ENCODE measurements around the gene PCSK6.

PCSK6 gene

DNA sequence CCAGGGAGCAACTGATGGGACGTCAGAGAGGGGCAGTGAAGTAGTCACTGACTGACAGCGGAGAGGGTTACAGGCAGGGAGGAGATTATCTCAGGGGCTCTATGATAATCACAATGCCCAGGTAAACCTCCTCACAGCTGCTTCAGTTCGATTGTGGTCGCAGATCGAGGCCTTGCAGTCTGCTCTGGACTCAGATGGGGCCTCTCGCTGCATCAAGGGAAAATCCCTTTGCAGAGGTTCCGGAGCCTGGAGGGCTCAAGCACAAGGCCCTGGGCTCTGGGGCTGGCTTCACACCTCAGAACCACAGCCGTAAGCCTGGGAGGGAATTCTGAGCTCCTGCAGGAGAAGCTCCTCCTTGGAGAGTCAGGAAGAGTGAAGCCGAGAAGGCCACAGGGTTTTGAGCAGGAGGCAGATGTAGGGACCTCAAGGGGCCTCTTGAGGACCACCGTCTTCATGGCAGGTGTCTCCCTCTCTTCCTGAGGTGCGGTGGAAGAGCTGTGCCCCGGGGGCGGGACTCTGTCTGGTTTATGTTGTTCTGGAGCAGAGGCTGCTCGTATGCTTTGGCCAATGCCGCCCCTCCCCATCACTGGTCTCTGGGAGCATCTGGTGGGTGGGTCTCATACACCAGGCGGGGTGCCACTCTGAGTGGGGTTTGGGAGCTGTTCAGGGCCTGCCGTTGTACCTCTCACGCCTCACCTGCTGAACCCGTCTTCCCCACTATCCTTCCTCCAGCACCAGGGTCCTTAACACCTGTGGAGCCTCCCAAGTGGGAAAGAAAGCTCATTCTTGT lies 175.0 kb downstream of the PCSK6 start:
- DNase-seq (ENCODE audit: low read depth in 1 of 2, low spot score in 1 of 2): no peak

DNA sequence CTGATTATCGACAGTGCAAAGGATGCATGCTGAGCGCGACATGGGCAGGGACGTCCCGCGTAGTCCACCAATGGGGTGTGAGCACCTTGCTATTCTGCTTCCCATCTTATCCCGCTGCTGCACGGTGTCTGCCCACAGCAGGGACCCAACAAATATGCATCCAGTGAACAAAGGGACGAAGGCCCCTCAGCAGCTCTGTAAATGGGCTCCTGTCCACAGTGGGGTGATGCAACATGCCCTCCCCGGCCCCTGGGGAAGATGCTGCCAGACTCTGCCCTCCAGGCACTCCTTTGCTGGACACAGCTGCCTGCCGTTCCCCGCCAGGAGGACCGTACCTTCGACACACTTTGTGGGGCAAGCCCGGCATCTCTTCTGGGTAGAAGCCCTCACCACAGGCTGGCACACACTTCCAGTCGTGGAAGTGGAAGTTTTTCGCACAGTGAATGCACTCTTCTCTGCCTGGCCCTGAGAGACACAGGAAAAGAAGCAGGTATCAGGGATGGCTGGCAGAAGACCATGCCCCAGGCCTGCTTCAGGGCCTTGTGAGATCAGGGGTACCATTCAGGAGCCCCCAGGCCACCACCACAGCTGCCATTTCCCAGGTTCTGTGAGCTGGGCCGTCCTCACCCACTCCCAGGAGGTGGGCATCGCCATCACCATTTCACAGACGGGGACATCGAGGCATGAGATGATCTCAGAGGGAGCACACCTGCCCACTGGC lies 176.3 kb downstream of the PCSK6 start:
- DNase-seq (ENCODE audit: low read depth in 1 of 2, low spot score in 1 of 2): no peak

DNA sequence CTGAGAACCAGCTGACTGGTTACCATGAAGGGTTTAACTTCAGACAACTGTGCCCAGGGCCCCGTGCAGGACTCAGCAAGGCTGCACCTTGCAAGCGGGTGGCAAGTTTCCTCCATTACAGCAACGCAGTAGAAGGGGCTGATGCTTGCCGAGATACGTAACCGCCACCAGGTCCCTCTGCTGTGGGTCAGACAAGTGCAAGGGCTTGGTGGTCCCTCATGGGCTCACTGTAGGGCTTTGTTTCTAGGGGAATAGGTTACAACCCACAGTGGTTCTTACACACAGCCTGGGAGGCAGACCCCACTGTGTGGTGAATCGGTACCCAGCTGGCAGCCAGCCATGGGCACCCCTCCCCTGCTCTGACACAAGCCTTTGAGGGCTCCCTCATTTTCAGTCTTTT lies 179.0 kb downstream of the PCSK6 start:
- DNase-seq (ENCODE audit: low read depth in 1 of 2, low spot score in 1 of 2): no peak

DNA sequence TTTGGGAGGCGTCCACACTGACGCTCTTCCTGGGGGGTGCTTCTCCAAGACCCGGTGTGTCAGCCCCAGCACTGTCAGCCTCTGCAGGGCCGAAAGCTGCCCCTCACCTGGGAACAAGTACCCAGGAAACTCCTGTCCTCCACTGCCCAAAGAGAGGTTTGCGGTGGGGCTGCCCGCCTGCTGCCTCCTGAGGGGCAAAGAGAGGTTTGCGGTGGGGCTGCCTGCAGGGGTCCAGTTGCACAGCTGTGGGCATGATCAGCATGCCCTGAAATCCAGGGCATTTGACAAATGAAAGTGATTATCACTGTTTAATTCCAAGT lies 179.4 kb downstream of the PCSK6 start:
- no peak for DNase-seq (ENCODE audit: low read depth in 1 of 2, low spot score in 1 of 2)

DNA sequence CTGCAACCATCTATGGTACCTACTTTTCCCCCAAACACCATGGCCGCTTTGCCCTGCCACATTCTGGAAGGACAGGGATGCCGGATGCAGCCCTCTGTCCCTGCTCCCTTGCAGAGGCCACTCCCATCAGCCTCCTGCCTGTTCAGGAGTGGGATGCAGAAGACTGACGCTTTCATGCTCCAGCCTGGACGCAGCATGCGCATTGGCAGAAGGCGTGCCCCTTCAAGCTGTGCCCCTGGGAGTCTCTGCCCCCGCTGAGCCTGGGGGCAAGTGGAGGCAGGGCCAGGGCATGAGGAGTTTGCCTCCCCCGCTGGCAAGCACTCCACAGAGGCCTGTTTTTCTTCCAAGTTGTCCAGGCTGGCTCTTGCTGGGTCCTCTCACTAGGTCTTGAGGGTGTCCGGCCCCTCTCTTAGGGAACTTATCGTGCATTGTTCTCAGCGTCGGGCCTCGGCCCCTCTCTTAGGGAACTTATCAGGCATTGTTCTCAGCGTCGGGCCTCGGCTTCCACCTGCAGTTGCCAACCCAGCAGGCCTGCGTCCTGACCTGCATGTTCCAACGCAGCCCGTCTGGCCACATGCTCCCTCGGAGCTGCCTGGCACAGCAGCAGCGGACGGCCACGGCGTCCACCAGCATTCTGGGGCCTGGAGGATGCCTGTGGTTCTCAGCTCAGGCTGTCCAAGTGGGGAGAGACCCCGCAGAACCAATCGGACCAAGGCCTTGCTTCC lies 179.9 kb downstream of the PCSK6 start:
- DNase-seq (ENCODE audit: low read depth in 1 of 2, low spot score in 1 of 2): no peak

DNA sequence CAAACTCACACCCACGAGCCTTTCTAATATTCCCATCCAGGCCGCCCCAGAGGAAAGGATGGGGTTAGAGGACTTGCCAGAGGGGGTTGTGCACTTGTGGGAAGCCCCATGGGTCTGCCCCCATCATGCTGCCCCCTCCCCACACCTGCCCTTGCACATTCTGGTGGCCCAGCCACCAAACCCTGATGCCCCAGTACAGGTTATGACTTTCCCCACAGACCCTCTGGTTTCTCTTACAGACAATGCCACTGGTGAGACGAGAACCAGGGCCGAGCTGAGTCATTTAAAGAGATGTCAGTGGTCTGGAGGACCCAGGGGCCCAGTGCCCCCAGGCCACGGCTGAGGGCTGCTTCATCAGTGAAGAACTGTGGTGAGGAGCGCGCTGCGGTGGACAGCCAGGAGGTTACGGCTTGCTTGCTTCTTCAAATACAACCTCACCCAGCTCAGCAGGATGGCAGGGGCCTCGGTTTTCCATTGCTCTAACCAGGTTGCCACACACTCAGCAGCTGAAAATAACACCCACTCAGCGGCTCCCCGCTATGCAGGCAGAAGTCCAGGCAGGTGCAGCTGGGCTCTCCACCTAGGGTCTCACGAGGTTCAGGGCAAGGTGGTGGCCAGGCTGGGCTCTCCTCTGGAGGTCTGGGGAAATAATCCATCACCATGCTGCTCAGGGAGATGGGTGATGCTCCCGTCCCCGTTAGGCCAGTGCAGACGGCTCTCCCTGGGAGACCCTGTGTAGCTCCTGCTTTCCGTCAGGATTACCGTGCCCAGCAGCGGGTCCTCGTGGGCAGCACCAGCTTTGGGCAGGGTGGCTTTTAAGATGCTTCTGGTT lies 180.7 kb downstream of the PCSK6 start:
- DNase-seq (ENCODE audit: low read depth in 1 of 2, low spot score in 1 of 2): no peak

DNA sequence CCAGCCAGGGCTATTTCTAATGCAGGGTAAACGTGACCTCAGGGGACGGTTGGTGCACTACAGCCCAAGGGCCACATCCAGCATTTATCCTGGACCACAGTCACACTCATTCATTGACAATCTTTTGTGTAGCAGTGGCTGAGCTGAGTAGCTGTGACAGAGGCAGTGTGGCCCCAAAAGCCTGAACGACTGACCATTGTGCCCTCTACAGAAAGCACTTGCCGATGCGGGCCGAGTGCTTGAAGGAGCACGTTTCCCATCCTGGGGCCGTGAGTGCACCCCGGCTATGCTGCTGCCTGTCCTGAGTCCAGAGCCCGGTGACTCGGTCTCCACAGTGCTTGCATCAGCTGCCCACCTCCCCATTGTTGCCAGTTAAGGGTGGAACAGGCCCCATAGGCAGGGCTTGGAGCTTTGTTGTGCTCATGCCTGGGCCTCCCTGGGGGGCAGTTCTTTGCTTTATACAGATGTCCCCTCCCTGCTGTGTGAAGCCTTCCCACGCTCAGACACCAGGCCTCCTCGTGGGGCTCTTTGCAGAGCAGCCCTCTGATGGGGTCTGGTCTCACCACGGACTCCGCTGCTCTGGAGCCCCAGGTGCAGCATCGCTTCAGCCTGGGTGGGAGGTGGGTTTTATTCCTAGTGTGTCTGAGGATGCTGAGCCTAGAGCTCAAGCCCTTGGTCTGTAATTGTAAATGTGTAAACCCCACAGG lies 181.5 kb downstream of the PCSK6 start:
- DNase-seq (ENCODE audit: low read depth in 1 of 2, low spot score in 1 of 2): no peak

DNA sequence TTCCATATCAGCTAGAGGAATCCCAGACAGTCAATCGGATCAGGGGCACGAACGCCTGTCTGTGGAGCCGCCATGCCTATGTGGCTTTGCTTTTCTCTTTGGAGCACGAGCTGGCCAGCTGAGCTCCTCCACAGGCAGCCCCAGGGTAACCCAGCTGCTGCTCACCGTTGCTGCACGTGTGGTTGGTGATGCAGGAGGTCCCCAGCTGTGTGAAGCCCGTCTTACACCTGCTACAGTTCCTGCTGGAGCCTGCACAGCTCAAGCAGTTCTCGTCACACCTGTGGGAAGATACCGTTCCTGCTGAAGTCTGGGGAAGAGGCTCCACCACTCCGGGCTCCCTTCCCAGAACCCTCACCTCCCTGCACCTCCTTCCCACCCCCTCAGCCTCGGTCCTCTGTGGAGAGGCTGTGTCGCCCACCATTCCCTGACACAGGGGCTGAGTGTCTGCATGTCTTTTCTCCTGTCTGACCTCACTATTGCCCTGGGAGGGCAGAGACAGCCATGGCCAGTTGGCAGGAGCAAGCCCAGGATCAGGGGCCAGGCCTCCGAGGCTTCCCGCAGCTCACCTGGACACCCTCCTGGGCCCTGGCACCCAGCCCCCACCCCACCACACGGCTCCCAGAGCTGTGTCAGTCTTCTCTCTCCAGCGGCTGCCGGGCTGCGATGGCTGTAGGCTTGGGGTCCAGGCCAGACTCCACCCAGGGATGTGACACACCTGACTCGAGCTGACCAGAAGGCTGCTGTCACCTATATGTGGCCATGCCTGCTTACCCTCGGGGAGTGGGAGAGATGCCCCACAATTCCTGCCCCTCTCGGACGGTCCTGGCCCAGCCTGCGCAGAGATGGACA lies 182.2 kb downstream of the PCSK6 start:
- DNase-seq (ENCODE audit: low read depth in 1 of 2, low spot score in 1 of 2): no peak

DNA sequence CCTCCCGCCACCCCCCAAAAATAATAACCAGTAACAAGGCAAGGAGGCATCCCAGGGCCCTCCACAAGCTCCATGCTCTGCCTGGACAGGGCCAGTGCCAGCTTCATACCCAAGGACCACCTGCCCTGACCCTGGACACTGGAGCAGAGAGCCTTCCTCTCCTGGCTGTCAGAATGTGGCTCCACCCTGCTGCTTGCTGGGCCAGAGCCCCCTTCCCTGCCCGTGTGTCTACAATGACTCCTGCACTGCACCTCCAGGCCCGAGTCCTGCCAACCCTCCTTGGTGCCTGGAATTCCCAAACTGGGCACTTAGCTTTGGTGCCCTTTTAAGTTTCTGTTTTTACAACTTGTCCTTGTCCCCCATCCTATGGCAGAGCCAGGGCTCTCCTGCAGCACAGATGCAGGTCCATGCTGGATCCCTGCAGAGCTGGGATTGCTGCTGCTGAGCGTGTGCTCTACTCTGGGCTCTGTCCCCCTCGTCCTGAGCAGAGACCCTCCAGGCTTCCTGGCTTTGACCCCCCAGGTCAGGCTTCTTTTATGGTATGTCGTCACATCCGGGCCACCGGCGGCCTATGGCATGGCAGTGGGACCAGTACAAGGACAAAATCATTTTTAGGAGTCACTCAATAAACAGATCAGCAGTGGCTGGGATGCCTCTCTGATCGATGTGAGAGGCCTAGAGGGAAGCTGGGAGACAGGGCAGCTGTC lies 183.0 kb downstream of the PCSK6 start:
- no peak for DNase-seq (ENCODE audit: low read depth in 1 of 2, low spot score in 1 of 2)

DNA sequence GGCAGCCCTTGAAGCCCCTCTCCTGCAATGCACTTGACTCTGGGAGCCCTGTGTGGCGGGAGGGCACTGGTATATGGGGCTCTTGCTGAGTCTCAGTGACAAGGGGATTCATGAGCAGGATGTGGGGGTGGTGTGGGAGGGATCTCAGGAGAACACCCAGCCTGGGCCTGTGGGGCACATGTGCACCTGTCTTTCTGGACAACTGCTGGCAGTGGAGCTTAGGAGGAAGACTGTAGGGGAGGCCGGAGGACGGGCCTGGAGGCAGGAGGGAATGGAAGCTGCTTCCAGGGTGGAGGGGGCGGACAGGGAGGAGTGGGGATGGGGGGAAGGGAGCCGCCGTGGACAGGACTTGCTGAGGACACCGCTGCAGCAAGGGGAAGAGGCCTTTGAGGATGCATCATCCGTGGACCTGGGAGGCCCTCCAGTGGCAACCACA lies 183.7 kb downstream of the PCSK6 start:
- DNase-seq (ENCODE audit: low read depth in 1 of 2, low spot score in 1 of 2): no peak

DNA sequence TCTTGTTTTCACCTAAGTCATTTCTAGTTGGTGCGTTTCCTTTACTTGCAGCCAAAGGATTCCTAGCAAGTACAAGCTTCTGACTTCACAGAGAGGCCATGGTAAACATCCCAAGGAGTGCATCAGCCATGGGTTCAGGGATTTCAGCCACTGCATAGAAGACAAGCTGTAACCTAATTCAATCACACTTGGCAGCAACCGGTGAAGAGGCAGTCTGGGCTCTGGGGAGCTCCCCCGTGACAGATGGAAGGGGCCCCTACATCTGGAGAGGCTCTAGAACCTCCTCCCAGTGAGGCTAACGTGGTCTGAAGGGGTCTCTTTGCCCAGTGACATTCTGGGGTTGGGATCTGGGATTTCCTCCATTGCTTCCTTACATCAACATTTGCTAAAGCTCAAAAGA lies 186.1 kb downstream of the PCSK6 start:
- DNase-seq (ENCODE audit: low read depth in 1 of 2, low spot score in 1 of 2): no peak

DNA sequence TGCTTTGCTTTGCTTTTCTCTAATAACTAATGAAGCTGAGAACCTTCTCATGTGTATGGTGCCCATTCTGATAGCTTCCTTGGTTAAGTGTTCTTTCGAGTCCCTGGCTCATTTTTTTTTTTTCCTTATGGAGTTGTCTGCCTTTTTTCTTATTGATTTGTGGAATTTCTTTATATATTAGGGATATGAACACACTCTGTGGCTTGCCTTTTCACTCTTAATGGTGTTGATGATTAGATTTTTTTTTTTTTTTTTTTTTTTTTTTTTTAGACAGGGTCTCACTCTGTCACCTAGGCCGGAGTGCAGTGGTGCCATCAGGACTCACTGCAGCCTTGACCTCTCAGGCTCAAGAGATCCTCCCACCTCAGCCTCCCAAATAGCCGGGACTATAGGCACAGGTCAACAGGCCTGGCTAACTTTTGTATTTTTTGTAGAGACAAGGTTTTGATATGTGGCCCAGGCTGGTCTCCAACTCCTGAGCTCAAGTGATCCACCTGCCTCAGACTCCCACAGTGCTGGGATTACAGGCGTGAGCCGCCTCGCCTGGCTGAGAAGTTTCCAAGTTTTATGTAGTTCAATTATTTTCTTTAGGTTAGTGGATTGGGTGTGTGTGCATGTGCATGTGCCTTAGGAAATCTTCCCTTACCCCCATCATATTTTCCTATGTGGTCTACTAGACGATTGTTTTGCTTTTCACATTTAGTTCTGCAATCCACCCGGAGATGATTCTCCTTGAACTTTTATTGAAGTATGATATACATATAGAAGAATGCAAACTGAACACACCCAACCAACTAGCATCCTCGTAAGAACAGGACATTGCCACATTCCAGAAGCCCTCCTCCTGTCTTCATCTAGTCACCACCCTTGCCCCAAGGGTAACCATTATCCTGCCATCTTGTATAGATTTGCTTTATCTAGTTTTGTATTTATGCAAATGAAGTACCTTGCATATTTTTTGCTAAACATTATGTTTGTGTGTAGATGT lies 192.8 kb downstream of the PCSK6 start:
- DNase-seq (ENCODE audit: low read depth in 1 of 2, low spot score in 1 of 2): no peak

DNA sequence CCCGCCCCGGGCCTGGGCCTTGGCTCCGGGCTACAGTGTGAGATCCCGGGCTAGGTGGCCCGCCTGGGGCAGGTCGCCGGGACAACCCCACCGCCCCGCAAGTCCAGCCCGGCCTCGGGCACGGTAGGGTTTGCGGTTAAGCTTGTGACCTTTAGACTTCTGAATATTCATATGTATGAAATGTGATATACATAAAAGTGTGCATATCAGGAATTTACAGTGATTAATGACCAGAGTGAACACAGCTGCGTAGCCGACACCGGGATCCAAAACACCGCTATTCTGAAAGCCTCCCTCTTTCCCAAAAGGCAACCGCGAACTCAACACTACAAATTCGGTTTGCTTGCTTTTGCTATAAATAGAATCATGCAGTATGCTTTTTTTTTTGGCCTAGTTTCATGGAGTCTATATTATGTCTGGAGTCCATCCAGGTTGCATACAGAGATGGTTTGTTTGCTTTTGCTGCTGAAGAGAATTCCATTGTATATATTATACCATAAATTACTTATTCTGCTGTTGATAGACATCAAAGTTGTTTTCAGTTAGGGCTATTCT lies 193.8 kb downstream of the PCSK6 start:
- no peak for DNase-seq (ENCODE audit: low read depth in 1 of 2, low spot score in 1 of 2)

DNA sequence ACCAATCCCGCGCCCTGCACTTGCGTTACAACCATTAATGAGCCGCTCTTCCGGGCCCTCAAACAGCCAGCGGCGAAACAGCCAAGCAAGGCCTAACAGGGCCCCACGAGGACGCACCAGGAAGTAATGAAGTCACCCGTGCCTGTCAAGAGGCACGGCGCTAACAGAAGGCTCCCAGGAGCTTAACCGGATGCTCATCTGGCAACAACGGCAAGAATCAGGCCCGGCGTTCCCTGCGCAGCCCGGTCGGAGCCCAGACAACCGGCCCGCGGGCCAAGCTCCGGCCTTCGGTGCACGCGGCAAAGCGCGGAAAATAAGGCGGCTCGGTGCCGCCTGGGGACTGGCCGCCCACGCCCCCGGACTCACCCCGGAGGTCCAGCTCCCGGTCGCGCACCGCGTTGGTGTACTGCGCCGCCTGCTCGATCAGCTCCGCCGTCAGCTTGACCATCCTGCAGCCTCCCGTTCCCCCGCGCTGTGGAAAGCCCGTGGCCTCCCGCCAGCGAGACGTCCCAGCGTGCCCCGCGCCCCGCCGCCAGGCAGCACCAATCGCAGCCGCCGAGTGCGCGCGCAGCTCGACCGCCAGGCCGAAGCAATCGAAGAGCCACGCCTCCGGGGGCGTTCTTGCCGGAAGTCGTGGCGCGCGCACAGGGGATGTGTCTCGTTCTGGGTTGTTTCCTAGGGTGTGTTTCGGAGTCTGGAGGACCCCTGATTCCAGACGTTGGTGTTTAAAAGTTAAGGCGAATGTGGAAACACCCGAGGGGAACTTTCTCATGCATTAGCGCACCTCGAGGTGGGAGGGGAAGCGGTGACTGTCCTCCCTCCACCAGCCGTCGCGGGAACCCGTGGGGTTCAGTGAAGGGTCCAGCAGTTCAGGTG lies 194.5 kb downstream of the PCSK6 start, which contains the start of gene SNRPA1:
SNRPA1 (minus strand) TSS at position 518 of the 876 bp plus-strand sequence; CDS start at position 448, 70 bp downstream.
- DNase-seq (ENCODE audit: low read depth in 1 of 2, low spot score in 1 of 2): peak; percentile 94 to 96

DNA sequence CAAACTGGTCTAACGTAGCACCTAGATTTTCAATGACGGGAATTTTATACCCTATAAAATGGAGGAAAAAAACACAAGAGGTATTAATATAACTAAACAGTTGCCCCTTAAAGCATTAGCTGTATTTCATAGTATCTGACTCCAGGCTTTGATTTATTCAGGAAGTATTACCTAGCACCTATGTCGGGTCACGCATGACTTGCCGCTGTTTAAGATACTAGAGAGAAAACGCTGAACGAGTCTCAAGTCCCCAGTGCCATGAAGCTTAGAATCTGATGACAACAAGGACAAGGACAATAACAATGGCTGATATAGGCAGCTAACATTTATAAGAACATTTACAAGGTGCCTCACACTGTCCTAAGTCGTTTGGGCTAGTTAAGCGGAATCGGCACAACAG lies 196.4 kb downstream of the PCSK6 start:
- DNase-seq (ENCODE audit: low read depth in 1 of 2, low spot score in 1 of 2): no peak

DNA sequence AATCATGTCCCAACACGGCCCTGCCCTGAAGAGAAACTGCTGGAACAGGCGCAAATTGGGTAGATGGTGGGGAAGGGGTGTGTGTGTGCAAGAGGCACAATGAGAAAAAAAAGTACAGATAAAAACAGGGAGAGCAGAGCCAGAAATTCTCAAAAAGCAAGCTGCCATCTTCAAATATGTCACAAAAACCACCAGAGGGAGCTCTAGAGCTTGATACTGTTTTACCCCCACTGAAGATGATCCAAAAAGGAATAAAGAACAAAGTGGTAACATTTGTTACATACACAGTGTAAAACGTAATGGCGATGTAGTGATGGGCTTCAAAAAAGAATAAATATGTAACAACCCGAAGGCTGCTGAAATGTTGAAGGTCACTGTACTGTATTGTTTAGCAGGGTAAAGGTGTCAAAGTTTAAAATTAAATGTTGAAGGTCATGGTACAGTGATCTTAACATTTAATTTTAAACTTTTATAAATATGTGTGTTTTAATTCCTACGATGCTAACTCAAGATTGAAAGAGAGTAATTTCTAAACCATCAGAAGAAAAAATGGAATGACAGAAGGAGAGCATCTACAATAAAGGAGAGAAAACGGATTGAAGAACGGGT lies 200.5 kb downstream of the PCSK6 start:
- DNase-seq (ENCODE audit: low read depth in 1 of 2, low spot score in 1 of 2): no peak

Data from activated T-helper 1 cell treated with anti-CD3 and anti-CD28 coated beads, Interleukin-2, amount 50 U/mL, for 16 hours (primary cell).